ENCODE measurements around the gene KLHL36. TPM values are rescaled to one million over a fixed set of nuclear protein-coding genes. Genes with fewer than 3 reads are reported as not detected.

Gene KLHL36
- total RNA-seq, 2 experiments from 2014 or later, result 58.9 to 66.1 TPM

DNA sequence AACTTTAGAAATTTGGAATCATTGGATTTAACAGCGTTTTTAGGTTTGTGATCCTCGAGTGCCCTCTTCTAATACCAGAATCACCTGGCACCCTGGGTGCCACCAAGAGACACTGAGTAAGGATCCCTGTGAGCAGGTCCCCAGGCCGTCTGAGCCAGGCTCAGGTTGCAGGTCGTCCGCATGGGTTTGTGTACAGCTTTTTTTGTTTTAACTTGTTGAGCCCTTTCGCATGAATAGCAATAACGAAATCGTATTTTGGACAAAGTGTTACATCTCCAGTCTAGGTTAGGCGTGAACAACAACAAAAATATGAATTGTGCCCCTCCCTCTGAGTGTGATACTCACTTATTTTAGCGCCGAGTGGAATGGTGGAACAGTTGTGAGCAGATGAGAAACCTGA lies 62.4 kb downstream of the KLHL36 start:
- Histone ChIP-seq H2AFZ (ENCODE audit: low read length) (no peak overlapping the region), H3K4me1 (ENCODE audit: insufficient read depth, low read length, poor library complexity, severe bottlenecking) (peaks cover 31% of the 10 kb centered on the region), H3K9me2 (ENCODE audit: insufficient read depth, low read length) (no peaks in the 10 kb centered on the region), H3K9me3 (ENCODE audit: low read length) (no peaks in the 10 kb centered on the region), H4K20me1 (ENCODE audit: insufficient read depth, low read length) (peaks cover 60% of the 10 kb centered on the region), H3K36me3 (ENCODE audit: insufficient read depth, low read length) (peaks cover 64% of the 10 kb centered on the region), H3K4me2 (ENCODE audit: low read length) (no peak overlapping the region), H3K79me2 (ENCODE audit: insufficient read depth, low read depth, low read length) (peaks cover 100% of the 10 kb centered on the region), H3K4me3 (ENCODE audit: low read depth, low read length, poor library complexity, severe bottlenecking) (no peak overlapping the region), H3K27ac (ENCODE audit: low read depth, low read length, poor library complexity, severe bottlenecking) (no peak overlapping the region)
- no peak for TF ChIP-seq EZH2phosphoT487 (IDR thresholded peaks at IDR 0.05; ENCODE audit: borderline replicate concordance, low read depth, low read length)
- TF ChIP-seq, protein P1, sequence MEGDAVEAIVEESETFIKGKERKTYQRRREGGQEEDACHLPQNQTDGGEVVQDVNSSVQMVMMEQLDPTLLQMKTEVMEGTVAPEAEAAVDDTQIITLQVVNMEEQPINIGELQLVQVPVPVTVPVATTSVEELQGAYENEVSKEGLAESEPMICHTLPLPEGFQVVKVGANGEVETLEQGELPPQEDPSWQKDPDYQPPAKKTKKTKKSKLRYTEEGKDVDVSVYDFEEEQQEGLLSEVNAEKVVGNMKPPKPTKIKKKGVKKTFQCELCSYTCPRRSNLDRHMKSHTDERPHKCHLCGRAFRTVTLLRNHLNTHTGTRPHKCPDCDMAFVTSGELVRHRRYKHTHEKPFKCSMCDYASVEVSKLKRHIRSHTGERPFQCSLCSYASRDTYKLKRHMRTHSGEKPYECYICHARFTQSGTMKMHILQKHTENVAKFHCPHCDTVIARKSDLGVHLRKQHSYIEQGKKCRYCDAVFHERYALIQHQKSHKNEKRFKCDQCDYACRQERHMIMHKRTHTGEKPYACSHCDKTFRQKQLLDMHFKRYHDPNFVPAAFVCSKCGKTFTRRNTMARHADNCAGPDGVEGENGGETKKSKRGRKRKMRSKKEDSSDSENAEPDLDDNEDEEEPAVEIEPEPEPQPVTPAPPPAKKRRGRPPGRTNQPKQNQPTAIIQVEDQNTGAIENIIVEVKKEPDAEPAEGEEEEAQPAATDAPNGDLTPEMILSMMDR (conservative IDR thresholded peaks at IDR 0.05; ENCODE audit: low read length), result no peak
- ChIA-PET POLR2A (interaction anchor here (1.3 kb wide), 1 partner anchor 9 kb away, joined by 3 read pairs; no protein-coding TSS in a partner anchor), CTCF (ENCODE audit: unreplicated experiment) (interaction anchor here (1.0 kb wide), 1 partner anchor 15 kb away, joined by 3 read pairs; no protein-coding TSS in a partner anchor)
- no TSS peak for BruUV-seq (replicated peaks)
- intact Hi-C loops (cut with micrococcal nuclease; ENCODE audit: unreplicated experiment), result no loop called here
- DNase-seq (ENCODE audit: low spot score), result no peak

Other genes with a start within 250 kb of the KLHL36 start
- 9.6 and 12.0 TPM in 2 replicates for gene MEAK7, start 143.9 kb upstream of the KLHL36 start, total RNA-seq (2014; rRNA removed; shearing (Covaris generic))
- gene MEAK7, start 143.9 kb upstream of the KLHL36 start, total RNA-seq (2022), result 20.5 and 23.3 TPM in 2 replicates
- gene COTL1, start 30.4 kb upstream of the KLHL36 start, total RNA-seq (2014; rRNA removed; shearing (Covaris generic)), result 119 and 125 TPM in 2 replicates
- 214 and 232 TPM in 2 replicates for gene COTL1, start 30.4 kb upstream of the KLHL36 start, total RNA-seq (2022)
- gene USP10, start 51.5 kb downstream of the KLHL36 start, total RNA-seq (2014; rRNA removed; shearing (Covaris generic)), result 65.9 and 69.8 TPM in 2 replicates
- gene USP10, start 51.5 kb downstream of the KLHL36 start, total RNA-seq (2022), result 134 and 135 TPM in 2 replicates
- 0.28 and 0.47 TPM in 2 replicates for gene CRISPLD2, start 171.5 kb downstream of the KLHL36 start, total RNA-seq (2014; rRNA removed; shearing (Covaris generic))
- gene CRISPLD2, start 171.5 kb downstream of the KLHL36 start, total RNA-seq (2022), result 0.53 and 0.99 TPM in 2 replicates

Data from OCI-LY7 (cell line).